HG02840 (cell line): ENCODE data around the gene KIAA0753.
"Not testable (repeated sequence)": the region's sequence is repeated elsewhere in the genome, so short reads cannot be mapped to it uniquely, and the experiment has no call there.

Experiments used
- ATAC-seq: cut with Tn5 transposase; IDR thresholded peaks from one replicate; pipeline ENCODE4 v1.9.1; 2021; ENCODE audit warnings: mild to moderate bottlenecking, moderate library complexity, moderate number of reproducible peaks; ENCODE audit not compliant: unreplicated experiment, low FRiP score

The KIAA0753 gene

GRCh38 chr17:6603744-6604325 is 36.7 kb downstream of the KIAA0753 start:
- ATAC-seq: no peak

DNA sequence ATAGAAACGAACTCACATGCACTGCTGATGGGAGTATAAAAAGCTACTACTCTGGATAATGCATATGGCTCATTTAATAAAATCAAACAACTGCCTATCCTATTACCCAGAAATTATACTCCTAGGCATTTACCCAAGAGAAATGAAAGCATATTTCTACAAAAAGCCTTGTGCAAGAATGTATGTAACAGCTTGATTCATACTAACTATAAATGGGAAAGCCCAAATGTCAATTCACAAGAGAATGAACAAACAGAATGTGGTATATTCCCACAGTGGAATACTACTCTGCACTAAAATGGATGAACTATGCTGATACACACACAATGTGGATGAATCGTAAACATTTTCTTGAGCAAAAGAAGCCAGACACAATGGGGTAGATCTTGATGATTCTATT is 38.4 kb downstream of the KIAA0753 start:
- no peak for ATAC-seq

DNA sequence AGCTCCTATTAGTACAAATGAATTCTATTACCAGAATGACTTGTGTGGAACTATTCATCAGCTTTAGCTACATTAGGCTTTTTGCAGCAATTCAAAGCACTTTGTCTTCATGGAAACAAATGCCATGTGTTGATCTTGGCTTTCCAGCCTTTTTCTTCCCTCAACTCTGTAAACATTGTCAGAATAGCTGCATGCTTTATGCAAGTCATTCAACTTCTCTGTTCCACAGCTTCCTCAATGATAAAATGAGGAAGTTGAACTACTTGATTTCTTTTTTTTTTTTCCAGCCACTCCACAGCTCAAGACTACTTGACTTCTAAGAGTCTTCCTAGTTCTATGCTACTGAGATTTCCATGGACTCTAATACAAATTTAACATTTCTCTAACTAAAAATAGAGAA is 41.1 kb downstream of the KIAA0753 start:
- ATAC-seq: no peak

GRCh38 chr17:6597727-6598126 is 42.8 kb downstream of the KIAA0753 start:
- ATAC-seq: no peak

GRCh38 chr17:6596941-6597340 is 43.6 kb downstream of the KIAA0753 start:
- ATAC-seq: no peak

- ATAC-seq: no peak
Observed at GRCh38 chr17:6596511-6596910, 44.0 kb downstream of the KIAA0753 start.

- ATAC-seq: no peak
Observed at GRCh38 chr17:6596081-6596480, 44.4 kb downstream of the KIAA0753 start.

DNA sequence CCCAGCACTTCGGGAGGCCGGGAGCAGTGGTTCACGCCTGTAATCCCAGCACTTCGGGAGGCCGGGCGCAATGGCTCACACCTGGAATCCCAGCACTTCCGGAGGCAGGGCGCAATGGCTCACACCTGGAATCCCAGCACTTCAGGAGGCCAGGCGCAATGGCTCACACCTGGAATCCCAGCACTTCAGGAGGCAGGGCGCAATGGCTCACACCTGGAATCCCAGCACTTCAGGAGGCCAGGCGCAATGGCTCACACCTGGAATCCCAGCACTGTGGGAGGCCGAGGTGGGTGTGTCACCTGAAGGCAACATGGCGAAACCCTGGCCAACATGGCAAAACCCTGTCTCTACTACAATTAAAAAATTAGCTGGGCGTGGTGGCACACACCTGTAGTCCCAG is 47.1 kb downstream of the KIAA0753 start:
- ATAC-seq: not testable (repeated sequence)

DNA sequence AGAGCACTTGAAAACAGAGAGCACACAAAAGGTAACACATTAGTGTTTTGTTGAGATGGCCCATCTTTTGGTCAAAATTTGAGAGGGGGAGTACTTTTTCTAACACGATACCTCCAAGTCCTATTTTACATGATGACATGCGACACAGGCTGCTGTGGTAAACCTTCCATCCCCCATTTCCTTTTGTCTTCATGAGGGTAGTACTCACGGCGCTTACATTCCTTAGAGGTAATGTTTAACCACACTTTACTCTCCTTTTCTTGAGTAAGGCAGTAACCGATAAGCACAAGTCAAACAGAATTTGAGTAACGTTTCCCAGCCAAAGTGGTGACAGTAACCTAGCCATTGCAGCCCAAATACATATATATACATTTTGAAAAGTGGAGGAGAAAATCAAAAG is 48.3 kb downstream of the KIAA0753 start:
- ATAC-seq: no peak

DNA sequence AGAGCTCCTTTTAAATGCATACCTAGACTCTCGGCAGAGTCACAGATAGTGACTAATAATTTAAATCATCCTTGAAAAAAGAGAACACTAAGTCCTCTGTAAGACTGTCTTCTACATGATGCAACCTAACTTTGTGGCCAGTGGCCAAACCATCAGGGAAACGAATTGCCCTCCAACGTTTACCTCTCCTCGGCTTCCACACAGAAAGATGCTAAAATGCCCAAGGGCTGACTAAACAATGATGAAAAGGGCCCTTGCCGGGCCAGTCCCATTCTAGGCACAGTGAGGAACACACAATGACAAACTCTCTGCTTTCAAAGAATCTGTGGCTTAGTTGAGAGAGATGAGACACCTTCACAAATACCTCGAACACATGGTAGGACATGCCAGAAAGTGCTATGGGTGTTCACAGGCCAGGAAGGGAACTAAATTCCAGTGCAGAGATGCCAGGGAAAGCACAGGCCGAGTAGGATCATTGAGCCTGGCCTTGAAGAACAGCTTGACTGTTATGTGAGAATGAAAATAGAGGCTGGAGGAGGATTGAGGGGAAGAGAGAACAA is 48.8 kb downstream of the KIAA0753 start:
- ATAC-seq: no peak

DNA sequence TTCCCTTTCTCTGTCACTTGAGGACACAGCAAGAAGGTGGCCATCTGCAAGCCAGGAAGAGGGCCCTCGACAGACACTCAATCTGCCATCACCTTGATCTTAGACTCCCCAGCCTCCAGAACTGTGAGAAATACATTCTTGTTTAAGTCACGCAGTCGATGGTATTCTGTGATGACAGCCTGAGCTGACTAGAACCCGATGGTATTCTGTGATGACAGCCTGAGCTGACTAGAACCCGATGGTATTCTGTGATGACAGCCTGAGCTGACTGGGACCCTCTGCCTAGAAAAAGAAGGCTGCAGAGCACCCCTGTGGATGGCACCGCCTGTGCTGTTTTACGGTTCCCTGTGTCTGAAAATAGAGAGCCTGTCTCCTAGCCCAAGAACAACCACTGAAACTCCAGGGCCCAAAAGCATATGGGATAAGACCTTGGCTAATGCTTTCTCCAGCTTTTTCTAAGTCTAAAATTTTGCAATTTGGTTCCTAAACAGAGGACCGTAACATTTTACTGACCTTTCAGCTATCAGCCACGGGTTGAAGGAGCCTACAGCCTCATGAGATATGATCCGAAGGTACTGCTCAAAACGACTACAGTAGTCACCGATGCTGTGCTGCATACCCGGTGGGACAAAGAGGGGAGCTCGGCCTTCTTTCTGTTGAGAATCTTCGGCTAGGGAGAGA is 51.1 kb downstream of the KIAA0753 start:
- no peak for ATAC-seq

DNA sequence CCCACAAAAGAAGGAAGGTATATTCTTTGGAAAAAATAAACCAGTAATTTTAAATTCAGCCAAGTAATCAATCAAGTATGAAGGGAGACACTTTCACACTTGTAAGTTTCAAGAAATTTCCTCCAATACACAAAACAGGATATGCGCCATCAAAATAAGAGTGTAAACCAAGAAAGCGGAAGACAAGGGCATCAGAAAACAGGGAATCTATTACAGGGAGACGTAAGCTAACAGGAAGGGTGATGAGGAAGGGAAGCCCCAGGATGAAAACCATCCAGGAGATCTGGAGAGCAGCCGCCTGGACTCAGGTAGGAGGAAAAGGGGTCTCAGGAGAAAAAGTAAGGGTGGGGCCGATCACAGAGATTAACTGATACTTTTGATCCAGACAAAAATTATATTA is 52.3 kb downstream of the KIAA0753 start:
- ATAC-seq: no peak

- no peak for ATAC-seq
Observed at GRCh38 chr17:6587310-6587709, 53.2 kb downstream of the KIAA0753 start.

DNA sequence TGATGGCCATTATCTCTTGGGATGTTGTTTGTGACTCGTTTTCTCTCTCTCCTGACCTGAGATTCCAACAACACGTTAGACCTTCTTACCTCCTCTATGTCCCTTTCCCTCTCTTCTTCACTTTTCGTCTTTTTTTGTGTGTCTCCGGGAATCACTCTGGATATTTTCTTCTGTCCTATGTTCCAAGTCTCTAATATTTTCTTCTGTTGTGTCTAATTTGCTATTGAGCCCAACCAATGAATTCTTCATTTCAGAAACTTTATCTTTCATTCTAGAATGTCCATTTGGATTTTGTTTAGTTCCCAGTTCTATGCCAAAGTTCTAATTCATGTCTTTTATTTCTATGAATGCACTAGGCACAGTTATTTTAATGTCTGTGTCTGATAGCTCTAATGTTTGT is 57.1 kb downstream of the KIAA0753 start:
- ATAC-seq: no peak

DNA sequence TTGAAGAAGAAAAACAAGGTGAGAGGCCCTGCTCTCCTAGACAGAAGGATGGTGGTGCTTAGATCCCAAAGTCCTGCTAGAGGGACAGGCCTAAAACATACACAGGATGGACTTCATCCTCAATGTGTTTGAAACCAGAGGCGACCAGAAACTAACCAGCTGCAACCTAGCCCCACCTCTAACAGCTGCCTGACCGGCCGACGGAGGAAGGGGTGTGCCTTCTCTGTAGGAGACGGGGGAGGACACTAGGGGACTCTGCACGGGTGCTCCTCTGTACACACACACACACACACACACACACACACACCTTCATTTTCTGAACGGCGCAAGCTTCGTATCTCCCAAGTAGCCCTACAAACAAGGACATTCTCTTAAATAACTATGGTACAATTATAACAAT is 59.9 kb downstream of the KIAA0753 start:
- no peak for ATAC-seq

- no peak for ATAC-seq
Observed at GRCh38 chr17:6578491-6578890, 62.0 kb downstream of the KIAA0753 start.

GRCh38 chr17:6577686-6578263 is 62.7 kb downstream of the KIAA0753 start:
- no peak for ATAC-seq

DNA sequence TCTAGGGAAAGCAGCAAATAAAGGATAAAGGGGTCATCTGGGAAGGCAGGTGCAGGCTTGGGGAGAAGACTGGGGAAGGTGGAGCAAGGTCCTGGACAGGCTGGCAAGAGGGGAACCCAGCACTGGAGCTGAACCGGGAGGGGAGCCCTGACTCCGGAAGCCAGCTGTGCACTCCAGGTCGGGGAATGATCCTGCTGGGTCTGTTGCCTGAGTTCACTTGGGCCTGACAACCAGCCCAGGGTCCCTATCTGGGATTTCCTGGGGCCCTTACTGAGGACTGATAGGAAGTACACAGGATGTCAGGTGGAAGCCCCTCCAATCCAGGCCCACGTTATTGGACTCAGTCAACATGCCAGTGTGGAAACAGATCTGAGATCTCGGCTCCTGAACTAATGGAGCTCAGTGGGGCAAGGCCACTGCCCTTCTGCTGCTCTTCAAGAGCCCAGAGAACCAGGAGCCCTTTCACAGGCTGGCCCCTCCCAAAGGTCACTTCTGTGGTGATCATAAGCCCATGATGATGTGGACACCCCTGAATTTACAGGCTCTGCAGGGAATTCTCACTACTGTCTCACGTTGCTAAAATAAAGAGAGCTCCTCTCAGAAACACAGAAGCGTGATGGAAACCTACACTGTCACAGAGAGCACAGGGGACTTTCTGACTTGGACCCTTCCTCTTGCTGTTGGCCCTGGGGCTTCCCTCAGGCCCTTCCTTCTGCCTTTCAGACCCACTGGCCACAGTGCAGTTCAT is 64.3 kb downstream of the KIAA0753 start:
- no peak for ATAC-seq

DNA sequence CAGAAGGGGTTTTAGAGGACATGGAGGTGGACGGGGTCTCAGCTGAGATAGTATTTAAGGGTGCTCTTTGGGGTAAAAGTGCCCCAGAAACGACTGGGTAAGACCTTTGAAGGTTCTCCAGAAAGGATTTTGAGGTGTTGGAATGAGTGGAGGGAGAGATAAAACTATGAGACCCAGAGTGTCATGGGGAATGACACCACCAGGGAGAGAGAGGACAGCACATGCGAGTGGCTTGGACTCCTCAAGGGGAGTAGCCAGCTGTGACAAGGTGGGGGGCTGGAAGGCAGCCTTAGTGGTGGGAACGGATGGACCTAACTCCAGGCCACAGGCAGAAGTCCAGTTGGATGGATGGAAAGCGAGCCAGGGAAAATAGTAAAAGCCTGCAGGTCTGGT is 64.9 kb downstream of the KIAA0753 start:
- ATAC-seq: no peak

DNA sequence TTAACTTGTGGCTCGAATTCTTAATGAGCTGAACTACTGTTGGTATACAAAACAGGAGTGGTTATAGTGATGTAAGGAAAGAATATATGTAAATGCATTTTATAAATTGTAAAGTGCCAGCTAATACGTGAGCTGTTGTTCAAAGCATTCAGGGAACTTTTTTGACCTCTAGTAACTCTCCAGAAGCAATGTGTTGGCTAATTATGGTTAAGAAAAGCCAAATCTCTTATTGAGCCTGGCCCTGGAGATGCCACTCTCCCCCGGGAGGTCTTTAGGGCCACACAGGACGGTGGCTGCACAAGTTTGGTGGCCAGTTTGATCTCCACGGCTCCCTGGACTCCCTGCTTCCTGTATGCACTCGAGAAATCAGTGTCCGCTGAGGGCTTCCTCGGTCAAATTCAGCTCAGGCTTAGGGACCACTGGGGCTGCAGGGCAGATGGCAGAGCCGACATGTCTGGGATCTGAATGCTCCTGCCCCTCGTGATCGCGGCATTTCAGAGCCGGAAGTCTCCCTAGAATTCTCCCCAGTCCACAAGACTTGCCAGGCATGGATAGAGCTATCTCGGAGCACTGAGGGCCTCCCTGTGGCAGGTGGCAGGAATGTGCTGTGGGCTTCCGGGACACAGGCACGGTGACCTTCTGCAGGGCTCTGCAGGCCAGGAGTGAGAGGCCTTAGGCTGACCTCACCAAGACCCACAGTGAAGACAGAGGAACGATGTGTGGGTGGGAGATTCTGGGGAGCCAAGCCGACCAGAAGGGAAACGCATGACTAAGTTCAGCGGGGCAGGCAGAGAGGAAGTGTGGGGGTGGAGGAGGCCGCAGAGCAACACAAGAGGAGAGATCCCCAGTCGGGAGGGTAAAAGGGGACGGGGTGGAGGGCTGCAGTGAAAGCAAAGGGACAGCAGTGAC is 65.6 kb downstream of the KIAA0753 start:
- no peak for ATAC-seq
